HG03342 (cell line): ENCODE measurements around the gene DENND1A.
"Not testable (repeated sequence)": the region's sequence is repeated elsewhere in the genome, so short reads cannot be mapped to it uniquely, and the experiment has no call there.

Experiments
- ATAC-seq: cut with Tn5 transposase; IDR thresholded peaks from one replicate; pipeline ENCODE4 v1.9.1; 2021; ENCODE audit warnings: mild to moderate bottlenecking, moderate library complexity; ENCODE audit not compliant: unreplicated experiment

DENND1A gene

GRCh38 chr9:123637945-123638634, 291.8 kb downstream of the DENND1A start:
- ATAC-seq, result peak; percentile 55

- ATAC-seq, result no peak
Observed at GRCh38 chr9:123637606-123637944, 292.4 kb downstream of the DENND1A start.

- ATAC-seq, result not testable (repeated sequence)
Observed at GRCh38 chr9:123636805-123637204, 293.1 kb downstream of the DENND1A start.

GRCh38 chr9:123631862-123632261, 298.1 kb downstream of the DENND1A start:
- no peak for ATAC-seq

- ATAC-seq, result no peak
Observed at GRCh38 chr9:123630233-123630632, 299.7 kb downstream of the DENND1A start.

GRCh38 chr9:123629531-123629930, 300.4 kb downstream of the DENND1A start:
- ATAC-seq, result no peak

- no peak for ATAC-seq
Observed at GRCh38 chr9:123622711-123623241, 307.1 kb downstream of the DENND1A start.

- no peak for ATAC-seq
Observed at GRCh38 chr9:123620239-123620638, 309.7 kb downstream of the DENND1A start.

- no peak for ATAC-seq
Observed at GRCh38 chr9:123617952-123618678, 311.8 kb downstream of the DENND1A start.

GRCh38 chr9:123617286-123617685, 312.6 kb downstream of the DENND1A start:
- no peak for ATAC-seq

- ATAC-seq, result no peak
Observed at GRCh38 chr9:123616707-123617106, 313.2 kb downstream of the DENND1A start.

- ATAC-seq, result no peak
Observed at GRCh38 chr9:123615381-123615780, 314.5 kb downstream of the DENND1A start.

GRCh38 chr9:123614306-123615263, 315.3 kb downstream of the DENND1A start:
- ATAC-seq, result no peak

GRCh38 chr9:123611226-123611625, 318.7 kb downstream of the DENND1A start:
- ATAC-seq, result no peak

- ATAC-seq, result no peak
Observed at GRCh38 chr9:123609844-123610243, 320.1 kb downstream of the DENND1A start.

- ATAC-seq, result peak; percentile 97
Observed at GRCh38 chr9:123608104-123608503, 321.8 kb downstream of the DENND1A start.

GRCh38 chr9:123607479-123607878, 322.4 kb downstream of the DENND1A start:
- no peak for ATAC-seq

GRCh38 chr9:123606141-123606540, 323.8 kb downstream of the DENND1A start:
- no peak for ATAC-seq

GRCh38 chr9:123605286-123605685, 324.6 kb downstream of the DENND1A start:
- no peak for ATAC-seq

- no peak for ATAC-seq
Observed at GRCh38 chr9:123604861-123605260, 325.1 kb downstream of the DENND1A start.

GRCh38 chr9:123601828-123602227, 328.1 kb downstream of the DENND1A start:
- ATAC-seq, result no peak
